HG03575 (cell line): ENCODE data around the gene PEX5.
A peak's percentile ranks its signal among the peaks of the same experiment; 100 is the strongest.
"Not testable (repeated sequence)": the region's sequence is repeated elsewhere in the genome, so short reads cannot be mapped to it uniquely, and the experiment has no call there.

Source experiments
- ATAC-seq: cut with Tn5 transposase; IDR thresholded peaks from one replicate; pipeline ENCODE4 v1.9.1; 2021; ENCODE audit not compliant: unreplicated experiment, insufficient number of reproducible peaks, low FRiP score; ENCODE audit errors: extremely low read depth

Gene PEX5

GRCh38 chr12:7157391-7157790, 32.1 kb upstream of the PEX5 start:
- ATAC-seq = no peak

GRCh38 chr12:7158781-7159609, 30.5 kb upstream of the PEX5 start:
- ATAC-seq = no peak

GRCh38 chr12:7160183-7160582, 29.3 kb upstream of the PEX5 start:
- no peak for ATAC-seq

GRCh38 chr12:7161327-7161726, 28.2 kb upstream of the PEX5 start:
- ATAC-seq = no peak

- no peak for ATAC-seq
Measured at GRCh38 chr12:7161811-7162210, 27.7 kb upstream of the PEX5 start.

- ATAC-seq = no peak
Measured at GRCh38 chr12:7162691-7163114, 26.8 kb upstream of the PEX5 start.

GRCh38 chr12:7169951-7170350, 19.5 kb upstream of the PEX5 start:
- ATAC-seq = no peak

- ATAC-seq = no peak
Measured at GRCh38 chr12:7171854-7172253, 17.6 kb upstream of the PEX5 start.

GRCh38 chr12:7175493-7175892, 14.0 kb upstream of the PEX5 start:
- no peak for ATAC-seq

GRCh38 chr12:7176595-7176994, 12.9 kb upstream of the PEX5 start:
- no peak for ATAC-seq

GRCh38 chr12:7178481-7178880, 11.0 kb upstream of the PEX5 start:
- no peak for ATAC-seq

- ATAC-seq = no peak
Measured at GRCh38 chr12:7180685-7181084, 8.8 kb upstream of the PEX5 start.

- not testable (repeated sequence) for ATAC-seq
Measured at GRCh38 chr12:7186058-7186457, 3.4 kb upstream of the PEX5 start.

- peak; percentile 14 for ATAC-seq
Measured at GRCh38 chr12:7188562-7189397, 706 bp upstream of the PEX5 start.

- no peak for ATAC-seq
Measured at GRCh38 chr12:7190268-7191055, 976 bp downstream of the PEX5 start.

- no peak for ATAC-seq
Measured at GRCh38 chr12:7193674-7194073, 4.2 kb downstream of the PEX5 start.

- no peak for ATAC-seq
Measured at GRCh38 chr12:7197841-7198240, 8.4 kb downstream of the PEX5 start.

GRCh38 chr12:7203109-7203508, 13.6 kb downstream of the PEX5 start:
- ATAC-seq = no peak

GRCh38 chr12:7205091-7205490, 15.6 kb downstream of the PEX5 start:
- ATAC-seq = no peak
